Kidney epithelial cell (primary cell): ENCODE data around the gene SLC9A3. TPM values are rescaled to one million over a fixed set of nuclear protein-coding genes. Genes with fewer than 3 reads are reported as not detected.

Experiments used
- DNase-seq: peaks from one replicate; pipeline ENCODE4 v3.0.0-alpha.2; 2010; ENCODE audit warnings: low read depth
- H3K27me3 ChIP-seq: 2 replicates; pipeline ENCODE4 v1.6.0; 2011; ENCODE audit warnings: low read length; ENCODE audit not compliant: control insufficient read depth, insufficient read depth
- H3K36me3 ChIP-seq: 2 replicates; pipeline ENCODE4 v1.5.1; 2011; ENCODE audit warnings: low read length; ENCODE audit not compliant: control insufficient read depth, insufficient read depth
- H3K4me3 ChIP-seq: 2 replicates; pipeline ENCODE4 v1.5.1; 2011; ENCODE audit warnings: low read depth, mild to moderate bottlenecking, control low read depth, low read length
- CTCF ChIP-seq: IDR thresholded peaks from 2 replicates; pipeline ENCODE4 v1.5.1; 2011; ENCODE audit warnings: mild to moderate bottlenecking, moderate library complexity, low read length, control low read depth, inconsistent platforms; ENCODE audit not compliant: insufficient read depth, poor library complexity, severe bottlenecking
- total RNA-seq: library from RNA; depleted of rRNA; stranded (reverse); fragments of >200 nt; gene quantifications from 2 replicates; pipeline ENCODE4 v1.2.3, GENCODE V29; 2015

The SLC9A3 gene
- total RNA-seq, 1 donor from 2014 or later = 3.6 TPM

DNA sequence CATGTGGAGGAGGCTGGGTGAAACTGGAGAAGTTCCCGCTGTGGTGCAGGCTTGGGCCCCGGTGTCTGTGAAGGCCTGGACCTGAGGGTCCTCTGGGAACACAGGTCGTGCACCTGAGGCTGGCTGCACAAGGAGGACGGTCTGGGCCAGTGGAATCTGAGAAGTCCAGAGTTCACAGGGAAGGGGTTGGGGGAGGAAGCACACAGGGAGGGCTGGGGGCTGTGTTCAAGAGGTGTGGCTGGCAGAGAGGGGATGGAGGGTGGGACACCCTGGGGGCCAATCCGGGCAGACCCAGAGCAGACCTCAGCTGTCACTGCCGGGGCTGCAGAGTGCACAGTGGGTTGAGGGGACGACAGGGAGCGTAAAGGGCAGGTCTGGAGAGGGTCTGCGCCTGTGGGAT is 2.6 kb downstream of the SLC9A3 start:
- H3K27me3 ChIP-seq = peaks cover 65% of the 10 kb centered on the region
- TF ChIP-seq CTCF = no peak

DNA sequence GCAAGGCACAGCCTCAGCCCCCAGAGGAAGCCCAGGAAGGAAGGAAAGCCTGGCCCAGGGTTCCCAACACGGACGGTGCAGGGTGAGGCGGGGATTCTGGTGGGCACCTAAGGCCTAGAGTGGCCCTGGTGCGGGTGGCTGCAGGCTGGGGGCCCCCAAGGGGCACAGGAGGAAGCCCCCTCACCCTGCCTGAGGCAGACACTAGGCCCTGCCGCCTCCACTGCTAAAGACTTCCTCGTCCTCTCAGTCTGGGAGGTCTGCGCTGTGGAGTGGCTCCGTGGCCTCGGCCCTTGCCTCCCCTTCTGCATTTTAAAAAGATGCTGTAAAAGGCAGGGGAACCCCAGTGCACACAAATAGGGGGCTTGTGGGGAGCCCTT is 3.4 kb downstream of the SLC9A3 start:
- TF ChIP-seq CTCF = no peak
- Histone ChIP-seq H3K27me3 (peaks cover 57% of the 10 kb centered on the region), H3K4me3 (no peak overlapping the region), H3K36me3 (no peaks in the 10 kb centered on the region)
- no peak for DNase-seq

More for the DNA sequence above, 2.6 kb downstream of the SLC9A3 start:
- no peak for DNase-seq
- Histone ChIP-seq H3K36me3 (no peaks in the 10 kb centered on the region), H3K4me3 (no peak overlapping the region)

DNA sequence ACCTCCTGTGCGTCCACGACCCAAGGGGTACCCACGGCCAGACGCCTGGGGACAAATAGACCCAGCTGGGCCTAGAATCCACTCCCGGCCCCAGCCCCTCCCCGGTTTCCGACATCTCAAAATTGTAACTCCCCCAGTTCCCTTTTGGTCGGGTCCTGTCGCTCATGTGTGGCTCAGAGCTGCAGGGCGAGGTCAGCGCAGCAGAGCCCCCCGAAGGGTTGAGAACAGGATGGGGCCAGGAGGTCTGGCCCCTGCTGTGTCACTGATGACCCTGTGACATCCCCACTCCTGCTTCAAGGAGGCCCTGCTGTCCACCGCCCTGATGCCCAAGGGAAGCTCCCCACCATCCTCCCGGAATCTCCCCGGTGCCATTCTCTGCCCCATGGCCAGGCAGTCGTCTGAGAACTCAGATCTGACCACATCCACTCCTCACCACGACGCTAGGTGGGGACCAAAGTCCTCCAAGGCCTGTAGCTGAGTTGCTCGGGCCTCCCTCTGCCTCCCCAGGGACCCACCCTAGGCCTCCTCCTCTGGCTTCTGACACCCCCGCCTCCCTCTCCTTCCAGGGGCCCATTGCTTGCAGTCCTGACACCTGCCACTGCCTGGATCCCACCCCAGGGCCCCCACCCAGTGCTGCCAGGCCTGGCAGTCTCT is 3.9 kb downstream of the SLC9A3 start:
- Histone ChIP-seq H3K4me3 (no peak overlapping the region), H3K27me3 (peaks cover 53% of the 10 kb centered on the region), H3K36me3 (no peaks in the 10 kb centered on the region)
- no peak for DNase-seq
- TF ChIP-seq CTCF = no peak

DNA sequence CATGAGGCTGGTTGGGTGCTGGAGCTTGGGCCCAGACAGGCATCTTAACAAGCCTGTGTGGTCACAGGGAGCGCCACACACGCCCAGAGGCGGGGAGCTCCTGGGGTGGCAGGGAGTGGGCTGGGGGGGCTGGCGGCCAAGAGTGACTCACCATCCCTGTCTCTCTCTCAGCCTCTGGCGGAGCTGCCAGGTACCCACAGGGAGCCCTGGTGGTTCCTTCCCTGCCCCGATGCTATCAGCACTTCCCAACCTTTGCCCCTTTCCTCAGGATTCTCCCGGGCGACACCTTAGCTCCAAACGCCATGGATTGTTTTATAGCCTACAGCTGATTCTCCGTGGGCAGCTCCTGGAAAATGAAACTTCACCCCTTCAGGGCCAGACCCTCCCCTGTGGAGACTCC is 5.5 kb downstream of the SLC9A3 start:
- Histone ChIP-seq H3K36me3 (no peaks in the 10 kb centered on the region), H3K4me3 (no peak overlapping the region), H3K27me3 (peaks cover 51% of the 10 kb centered on the region)
- DNase-seq = no peak
- no peak for TF ChIP-seq CTCF

GRCh38 chr5:517535-518100 is 6.6 kb downstream of the SLC9A3 start:
- DNase-seq = no peak
- Histone ChIP-seq H3K27me3 (peaks cover 46% of the 10 kb centered on the region), H3K4me3 (no peak overlapping the region), H3K36me3 (no peaks in the 10 kb centered on the region)
- TF ChIP-seq CTCF = no peak

DNA sequence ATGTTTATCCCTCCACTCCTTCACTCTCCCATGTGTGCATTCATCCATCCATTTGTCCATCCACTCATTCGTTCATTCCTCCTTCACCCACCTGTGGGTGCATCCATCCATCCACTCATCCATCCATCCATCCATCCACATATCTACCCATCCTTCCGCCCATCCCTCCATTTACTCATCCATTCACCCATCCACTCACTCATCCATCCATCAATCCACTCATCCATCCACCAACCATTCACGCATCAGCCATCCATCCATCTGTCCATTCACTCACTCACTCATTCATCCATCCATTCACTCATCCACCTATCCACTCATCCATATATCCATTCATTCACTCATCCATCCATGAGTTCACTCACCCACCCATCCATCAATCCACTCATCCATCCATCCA is 7.3 kb downstream of the SLC9A3 start:
- Histone ChIP-seq H3K4me3 (no peak overlapping the region), H3K27me3 (peaks cover 42% of the 10 kb centered on the region), H3K36me3 (no peaks in the 10 kb centered on the region)
- DNase-seq = no peak
- no peak for TF ChIP-seq CTCF
